Fibroblast of villous mesenchyme (primary cell): ENCODE data around the gene GTF2H1. TPM values are rescaled to one million over a fixed set of nuclear protein-coding genes. Genes with fewer than 3 reads are reported as not detected.

ENCODE experiments used
- DNase-seq: peaks from one replicate; pipeline ENCODE4 v3.0.0-alpha.2; 2010; ENCODE audit warnings: low read depth
- H3K4me3 ChIP-seq: 2 replicates; pipeline ENCODE4 v1.5.1; 2011; ENCODE audit warnings: low read depth, mild to moderate bottlenecking, low read length
- CTCF ChIP-seq: IDR thresholded peaks from 2 replicates; pipeline ENCODE4 v1.5.1; 2012; ENCODE audit warnings: low read depth, mild to moderate bottlenecking, low read length; ENCODE audit not compliant: insufficient read depth
- total RNA-seq: library from RNA; depleted of rRNA; stranded (reverse); fragments of >200 nt; gene quantifications from 2 replicates; pipeline ENCODE4 v1.2.3, GENCODE V29; 2012

GTF2H1 gene
- total RNA-seq, result 92.0 and 101 TPM in 2 replicates

- peak within 1 kb of the TSS; percentile 86 for H3K4me3 ChIP-seq
- no peak for TF ChIP-seq CTCF
- DNase-seq, result peak; percentile 99
Measured at GRCh38 chr11:18321969-18322711, at the start of gene GTF2H1, which contains the start of gene HPS5. Gene GTF2H1 (plus strand): TSS chr11:18322567. CDS start chr11:18333075, 10,508 bp downstream. Gene HPS5 (minus strand): TSS chr11:18322140. CDS start chr11:18317858, 4,282 bp downstream.

GRCh38 chr11:18277565-18278271, 44.6 kb upstream of the GTF2H1 start:
- TF ChIP-seq CTCF, result no peak
- DNase-seq, result peak; percentile 49
- H3K4me3 ChIP-seq, result no peak overlapping the region

- H3K4me3 ChIP-seq, result no peak overlapping the region
- no peak for DNase-seq
- no peak for TF ChIP-seq CTCF
Measured at GRCh38 chr11:18280438-18281045, 41.8 kb upstream of the GTF2H1 start.

- TF ChIP-seq CTCF, result no peak
- DNase-seq, result no peak
Measured at GRCh38 chr11:18282626-18283025, 39.7 kb upstream of the GTF2H1 start.

GRCh38 chr11:18285841-18286240, 36.5 kb upstream of the GTF2H1 start:
- TF ChIP-seq CTCF, result no peak
- no peak overlapping the region for H3K4me3 ChIP-seq
- no peak for DNase-seq

More at GRCh38 chr11:18282626-18283025, 39.7 kb upstream of the GTF2H1 start:
- H3K4me3 ChIP-seq, result no peak overlapping the region

- DNase-seq, result no peak
- no peak overlapping the region for H3K4me3 ChIP-seq
- no peak for TF ChIP-seq CTCF
Measured at GRCh38 chr11:18288911-18289310, 33.5 kb upstream of the GTF2H1 start.
